Upper lobe of right lung (tissue), 1 donor: ENCODE data around the gene SRP19. TPM values are rescaled to one million over a fixed set of nuclear protein-coding genes. Genes with fewer than 3 reads are reported as not detected.

ENCODE experiments used
- total RNA-seq: library from RNA; stranded (reverse); fragmentation: NEBNext Ultra II Directional; extraction: Animal tissue kit (Norgen Biotek cat#: 25700); gene quantifications from one replicate; pipeline ENCODE4 v1.2.1, GENCODE V29; 2021
- donor health status: DM: no; HTN: yes; CAD: no; lungs with severe emphysema.

SRP19 gene
- total RNA-seq, 1 donor from 2014 or later: 22.8 TPM

Other genes with a start within 250 kb of the SRP19 start
- gene APC, start 123.4 kb upstream of the SRP19 start, total RNA-seq: 54.1 TPM
- gene REEP5, start 60.9 kb downstream of the SRP19 start, total RNA-seq: 108 TPM
- 51.1 TPM for gene DCP2, start 115.5 kb downstream of the SRP19 start, total RNA-seq